Posterior cingulate gyrus (tissue), 11 donors: ENCODE results near the gene RORC.
"Not testable (repeated sequence)": the region's sequence is repeated elsewhere in the genome, so short reads cannot be mapped to it uniquely, and the experiment has no call there.

Experiments
- DNase-seq, 10 donors: peaks; one replicate each; pipeline versions ENCODE4 v3.0.0 to v3.0.0-alpha.2; 2020 to 2021; ENCODE audit warnings: mixed read lengths in 3 of 10
- intact Hi-C: fragments of 100-400 bp; cut with DNase I; formaldehyde crosslinking; loops from one replicate; pipeline ENCODE4 v1.15.1; 2023

RORC gene

DNA sequence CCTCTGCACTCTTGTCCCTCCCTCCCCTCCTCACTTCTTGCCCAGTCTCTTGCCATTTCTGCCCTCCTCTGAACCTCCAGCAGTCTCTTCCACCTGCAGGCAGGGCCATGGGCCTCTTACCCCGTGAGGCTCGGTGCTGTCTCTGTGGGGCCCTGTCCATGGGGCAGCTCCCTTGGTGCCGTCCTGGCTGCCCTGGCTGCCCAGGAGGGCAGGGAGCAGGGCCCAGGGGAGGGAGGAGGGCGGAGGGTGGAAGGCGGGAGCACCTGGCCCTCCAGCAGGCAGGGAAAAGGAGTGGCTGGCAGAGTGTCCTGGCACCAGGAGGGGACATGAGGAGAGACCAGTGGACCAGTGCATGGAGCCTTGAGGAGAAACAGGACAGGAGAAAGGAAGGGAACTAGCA lies at the start of gene RORC:
Gene RORC, minus strand, starts transcription at position 198 of the 400 bp plus-strand sequence. Its CDS starts 38 bp downstream, at position 160.
- intact Hi-C loops = loop anchor here (10.0 kb wide), 2 partner anchors 67 to 297 kb away; partner anchors contain the start of gene MRPL9
- peak in 1 of 10 donors; percentile 51 for DNase-seq

DNA sequence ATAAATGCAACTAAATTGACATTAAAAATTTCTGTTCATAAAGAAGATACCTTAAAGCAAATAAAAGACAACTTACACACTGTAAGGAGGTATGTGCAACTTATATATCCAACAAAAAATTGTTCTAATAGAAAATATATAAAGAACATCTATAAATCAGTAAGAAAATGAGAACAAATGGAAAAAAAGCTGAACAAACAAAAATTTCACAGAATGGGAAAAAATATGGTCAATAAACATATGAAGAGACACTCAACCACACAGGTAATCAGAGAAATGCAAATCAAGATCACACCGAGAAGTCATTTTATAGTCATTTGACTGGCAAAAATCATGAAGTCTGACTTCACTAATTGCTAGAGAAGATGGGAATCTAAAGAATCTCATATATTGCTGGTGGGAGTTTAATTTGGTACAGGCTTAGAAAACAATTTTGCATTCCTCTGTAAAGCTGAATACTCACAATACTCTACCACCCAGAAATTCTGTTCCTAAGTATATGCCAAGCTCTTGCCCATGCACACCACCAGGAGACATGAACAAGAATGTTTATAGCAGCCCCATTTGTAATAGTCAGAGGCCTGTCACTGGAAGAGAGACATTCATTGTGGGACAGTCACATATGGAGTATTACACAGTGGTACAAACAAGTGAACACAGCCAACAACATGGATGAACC lies 44.0 kb upstream of the RORC start:
- no peak for DNase-seq
- intact Hi-C loops = no loop called here

DNA sequence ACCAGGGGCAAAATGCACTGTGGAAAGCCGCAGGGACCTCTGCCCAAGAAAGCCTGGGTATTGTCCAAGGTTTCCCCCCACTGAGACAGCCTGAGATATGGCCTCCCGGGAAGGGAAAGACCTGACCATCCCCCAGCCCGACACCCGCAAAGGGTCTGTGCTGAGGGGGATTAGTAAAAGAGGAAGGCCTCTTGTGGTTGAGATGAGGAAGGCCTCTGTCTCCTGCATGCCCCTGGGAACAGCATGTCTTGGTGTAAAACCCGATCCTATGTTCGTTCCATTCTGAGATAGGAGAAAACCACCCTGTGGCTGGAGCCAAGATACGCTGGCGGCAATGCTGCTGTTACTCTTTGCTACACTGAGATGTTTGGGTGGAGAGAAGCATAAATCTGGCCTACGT lies 41.2 kb upstream of the RORC start:
- intact Hi-C loops = not testable (repeated sequence)

DNA sequence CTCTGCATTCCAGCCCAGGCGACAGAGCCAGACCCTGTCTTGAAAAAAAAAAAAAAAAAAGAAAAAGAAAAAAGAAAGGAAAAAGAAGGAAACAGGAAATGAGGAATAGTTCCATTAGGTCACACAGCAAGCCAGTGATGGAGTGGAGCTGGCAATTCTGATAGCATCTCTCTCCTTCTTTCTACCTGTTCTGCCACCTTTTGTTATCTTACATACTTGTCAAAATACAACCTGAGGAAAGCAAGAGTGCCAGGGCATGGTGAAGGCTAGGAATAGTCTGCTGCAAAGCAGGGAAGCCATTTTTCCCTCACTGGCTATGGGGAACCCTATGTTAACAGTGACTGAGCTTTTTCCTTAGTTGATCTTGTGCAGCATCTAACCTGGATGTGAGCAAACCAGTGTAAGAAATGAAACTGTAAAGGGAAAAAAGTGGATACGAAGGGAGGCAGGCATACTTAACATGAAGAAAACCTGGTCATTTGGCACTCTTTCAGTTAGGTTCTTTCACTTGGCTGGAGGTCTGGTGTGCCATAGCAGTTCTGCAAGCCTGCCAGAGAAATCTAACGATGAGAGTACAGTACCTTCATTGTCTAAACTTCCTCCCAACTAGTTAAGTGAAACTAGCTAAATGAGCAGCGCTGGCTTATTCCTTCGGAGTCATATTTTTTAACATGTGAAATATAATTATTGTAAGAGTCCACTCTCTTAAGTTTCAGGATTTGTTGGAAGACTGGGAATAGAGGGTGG lies 39.9 kb upstream of the RORC start:
- no peak for DNase-seq
- intact Hi-C loops = no loop called here

More for the DNA sequence above, 41.2 kb upstream of the RORC start:
- not testable (repeated sequence) for DNase-seq

DNA sequence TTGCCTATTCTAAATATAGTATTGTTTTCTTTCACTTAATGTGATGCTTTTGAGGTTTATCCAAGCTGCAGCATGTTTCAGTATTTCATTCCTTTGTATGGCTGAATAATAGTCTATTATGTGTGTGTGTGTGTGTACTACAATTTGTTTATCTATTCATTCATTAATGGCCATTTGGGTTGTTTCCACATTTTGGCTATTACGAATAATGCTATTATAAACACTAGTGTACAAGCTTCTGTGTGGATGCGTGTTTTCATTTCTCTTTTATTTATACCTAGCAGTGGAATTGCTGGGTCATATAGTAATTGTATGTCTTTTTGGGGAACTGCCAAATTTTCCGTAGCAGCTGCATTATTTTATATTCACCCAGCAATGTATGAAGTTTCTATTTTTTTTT lies 36.9 kb upstream of the RORC start:
- intact Hi-C loops = no loop called here

DNA sequence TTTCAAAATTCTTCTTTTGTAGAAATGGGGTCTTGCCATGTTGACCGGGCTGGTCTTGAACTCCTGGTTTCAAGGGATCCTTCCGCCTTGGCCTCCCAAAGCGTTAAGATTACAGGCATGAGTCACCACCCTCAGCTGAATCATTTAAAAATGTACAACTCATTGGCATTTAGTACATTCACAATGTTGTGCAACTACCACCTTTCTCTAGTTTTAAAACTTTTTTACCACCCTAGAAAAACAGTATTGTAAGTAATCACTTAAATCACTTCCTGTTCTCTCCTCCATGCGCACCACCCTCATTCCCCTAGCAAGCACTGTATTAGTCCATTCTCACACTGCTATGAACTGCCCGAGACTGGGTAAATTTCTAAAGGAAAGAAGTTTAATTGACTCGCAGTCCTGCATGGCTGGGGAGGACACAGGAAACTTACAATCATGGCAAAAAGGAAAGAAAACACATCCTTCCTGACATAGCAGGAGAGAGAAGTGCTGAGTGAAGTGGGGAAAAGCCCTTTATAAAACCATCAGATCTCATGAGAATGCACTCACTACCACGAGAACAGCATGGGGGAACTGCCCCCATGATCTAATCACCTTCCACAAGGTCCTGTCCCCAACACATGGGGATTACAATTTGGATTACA lies 36.3 kb upstream of the RORC start:
- no peak for DNase-seq
- intact Hi-C loops = no loop called here

More for the DNA sequence above, 36.9 kb upstream of the RORC start:
- DNase-seq = no peak

DNA sequence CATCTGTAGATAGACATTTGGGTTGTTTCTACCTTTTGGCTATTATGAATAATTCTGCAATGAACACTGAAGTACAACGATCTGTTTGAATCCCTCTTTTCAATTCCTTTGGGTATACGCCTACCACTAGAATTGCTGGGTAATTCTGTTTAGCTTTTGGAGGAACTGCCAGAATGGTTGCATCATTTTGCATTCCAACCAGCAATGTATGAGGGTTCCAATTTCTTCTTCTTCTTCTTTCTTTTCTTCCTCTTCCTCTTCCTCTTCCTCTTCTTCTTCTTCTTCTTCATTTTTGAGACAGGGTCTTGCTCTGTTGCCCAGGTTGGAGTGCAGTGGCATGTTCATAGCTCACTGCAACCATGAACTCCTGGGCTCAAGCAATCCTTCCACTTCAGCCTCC lies 35.7 kb upstream of the RORC start:
- no peak for DNase-seq
- intact Hi-C loops = no loop called here

DNA sequence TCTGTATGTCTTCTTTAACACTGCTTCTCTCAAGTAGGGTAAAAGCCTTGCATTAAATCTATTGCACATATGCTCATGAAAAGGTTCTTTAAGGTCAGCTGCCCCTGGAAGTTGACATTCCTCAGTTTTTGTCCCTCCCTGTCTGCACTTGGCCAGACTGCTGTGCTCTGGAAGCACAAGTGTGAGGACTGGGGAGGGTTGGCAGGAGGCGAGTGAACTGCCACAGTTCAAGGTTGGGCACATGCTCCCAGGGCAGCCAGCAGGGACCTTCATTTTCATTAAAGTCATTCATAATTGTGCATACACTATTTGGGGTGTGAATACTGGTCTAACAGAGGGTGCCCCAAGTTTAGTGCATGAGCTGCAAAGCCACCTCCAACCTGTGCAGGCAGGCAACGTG lies 32.8 kb upstream of the RORC start:
- intact Hi-C loops = no loop called here
- DNase-seq = no peak

DNA sequence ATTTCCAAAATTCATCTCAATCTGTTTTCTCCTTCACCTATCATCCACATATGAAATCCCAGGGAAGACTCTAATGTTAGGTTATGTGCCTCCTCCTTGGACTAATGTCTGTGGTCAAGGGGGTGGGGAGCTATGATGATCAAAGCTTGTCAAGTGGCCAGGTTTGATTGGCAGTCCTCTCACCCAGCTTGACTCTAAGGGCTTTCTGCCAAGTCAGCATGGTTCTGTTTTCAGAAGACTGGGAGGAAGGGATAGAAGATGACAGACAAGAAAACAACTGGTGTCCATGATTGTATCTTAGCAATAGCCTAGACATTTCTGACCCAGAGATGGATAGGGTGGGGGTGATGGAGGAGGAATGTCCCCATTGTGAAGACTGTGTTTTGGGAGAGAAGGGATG lies 31.0 kb upstream of the RORC start:
- intact Hi-C loops = no loop called here
- DNase-seq = no peak

DNA sequence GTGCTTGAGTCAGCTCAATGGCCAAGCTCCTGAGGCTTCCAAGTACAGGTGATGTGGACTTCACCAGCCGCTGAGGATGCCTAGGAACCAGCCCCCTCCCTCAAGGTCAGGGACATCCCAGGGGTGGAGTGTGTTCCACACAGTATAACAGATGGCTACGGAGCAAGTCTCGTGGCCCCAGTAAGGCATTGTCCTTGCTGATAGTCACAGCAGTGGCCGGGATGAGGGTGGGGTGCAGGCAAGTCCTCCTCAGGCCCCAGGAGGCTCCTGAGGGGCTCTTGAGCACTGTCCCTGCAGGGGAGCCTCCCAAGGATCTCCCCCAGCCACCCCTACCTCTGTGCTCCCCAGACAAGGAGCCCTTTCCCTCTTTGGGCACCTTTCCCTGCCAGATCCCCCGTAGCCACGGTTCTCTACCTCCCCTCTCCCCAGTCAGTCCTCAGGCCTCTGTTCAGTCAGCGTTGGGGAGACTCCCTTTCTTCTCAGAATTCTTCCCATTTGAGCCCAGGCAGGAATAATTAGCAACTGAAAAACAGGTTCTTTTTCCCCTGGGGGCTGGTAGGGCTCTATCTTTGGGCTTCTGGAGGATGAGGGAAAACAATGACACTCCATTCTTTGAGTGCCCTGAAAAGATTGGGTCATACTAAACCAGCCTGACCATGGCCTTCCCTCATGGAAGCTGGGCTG lies 29.0 kb upstream of the RORC start:
- no peak for DNase-seq
- intact Hi-C loops = no loop called here

DNA sequence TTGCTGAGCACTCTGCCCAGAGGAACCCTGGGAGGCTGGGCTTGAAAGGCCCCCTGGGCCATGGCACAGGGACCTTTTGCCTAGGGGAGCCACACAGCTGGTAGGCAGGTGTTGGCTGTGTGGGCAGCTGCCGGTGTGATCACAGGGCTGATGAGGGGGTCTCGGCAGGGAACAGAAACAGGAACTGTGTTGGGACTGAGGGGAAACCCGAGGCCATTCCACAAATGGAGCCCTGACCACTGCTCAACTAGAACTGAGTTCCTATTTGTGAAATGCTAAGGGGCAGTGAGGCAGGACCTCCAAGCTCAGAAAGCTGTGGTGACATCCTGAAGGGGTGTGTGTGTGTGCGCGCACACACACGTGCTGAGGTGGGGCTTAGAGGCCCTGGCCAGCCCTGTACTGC lies 28.3 kb upstream of the RORC start:
- peak in 1 of 10 donors; percentile 55 for DNase-seq
- intact Hi-C loops = no loop called here

DNA sequence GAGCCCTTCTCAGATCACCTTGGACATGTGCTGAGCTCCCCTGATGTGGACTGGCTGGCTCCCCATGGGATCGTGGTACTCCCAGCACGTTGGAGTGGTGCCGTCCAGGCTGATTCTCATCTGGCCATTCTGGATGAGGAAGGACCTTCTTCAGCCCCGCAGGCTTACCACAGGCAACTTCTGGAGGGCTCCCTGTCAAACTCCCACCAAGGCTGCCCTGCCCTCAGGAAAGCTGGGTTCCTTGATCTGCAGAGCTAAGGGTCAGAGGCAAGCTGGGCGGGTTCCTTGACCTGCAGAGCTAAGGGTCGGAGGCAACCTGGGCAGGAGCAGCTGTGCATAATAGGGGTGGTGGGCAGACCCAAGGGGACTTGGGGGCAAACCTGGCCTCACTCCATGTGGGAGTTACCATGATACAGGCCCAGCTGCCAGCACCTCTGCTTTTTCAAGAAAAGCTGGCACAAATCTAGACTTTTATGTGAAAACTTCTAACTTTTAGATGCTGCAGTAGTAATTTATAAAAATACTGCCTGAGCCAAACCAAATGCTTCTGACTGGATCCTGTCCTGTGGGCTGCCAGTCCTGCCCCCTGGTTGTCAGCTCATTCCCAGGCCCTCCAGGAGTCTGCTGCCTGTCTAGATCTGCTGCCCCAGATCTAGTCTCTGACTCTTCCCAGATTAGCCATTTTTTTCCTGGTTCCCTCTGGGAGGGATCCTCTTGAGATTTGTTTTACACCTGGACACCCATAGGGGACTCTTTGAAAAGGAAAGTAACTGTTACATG lies 27.5 kb upstream of the RORC start:
- intact Hi-C loops = no loop called here
- DNase-seq = peak in 1 of 10 donors; percentile 48

DNA sequence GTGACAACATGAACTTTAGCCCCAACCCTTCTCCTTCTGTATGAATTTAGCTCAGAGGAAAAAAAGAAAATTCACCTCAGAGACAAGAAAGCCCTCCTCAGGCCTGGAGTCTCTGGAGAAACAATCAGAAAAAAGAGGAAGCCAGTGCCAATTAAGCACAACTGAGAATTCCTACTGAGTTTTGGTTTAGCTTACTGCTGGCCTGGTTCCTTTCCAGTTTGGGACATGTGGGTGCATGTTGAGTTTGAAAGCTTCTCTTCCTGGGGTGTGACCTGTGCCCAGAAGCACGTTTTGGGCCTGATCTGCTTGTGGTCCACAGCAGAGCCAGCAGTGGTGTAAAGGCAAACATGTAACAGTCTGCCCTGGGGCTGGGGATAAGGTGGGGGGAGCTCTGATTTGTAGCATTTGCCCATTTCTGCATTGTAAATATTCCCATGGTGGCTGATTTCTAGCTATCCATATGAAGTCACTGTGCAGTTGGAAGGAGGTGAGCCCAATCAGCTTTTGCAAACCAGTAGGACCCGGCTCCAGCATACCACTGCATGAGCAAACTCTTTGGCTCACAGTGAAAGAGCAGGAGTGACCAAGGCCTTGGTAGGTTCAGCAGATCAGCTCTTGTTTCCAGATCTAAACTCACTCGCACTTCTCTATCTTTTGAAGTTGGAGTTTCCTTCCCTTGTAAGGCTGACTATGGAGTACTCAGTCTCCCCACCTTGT lies 26.6 kb upstream of the RORC start:
- intact Hi-C loops = no loop called here
- DNase-seq = no peak

DNA sequence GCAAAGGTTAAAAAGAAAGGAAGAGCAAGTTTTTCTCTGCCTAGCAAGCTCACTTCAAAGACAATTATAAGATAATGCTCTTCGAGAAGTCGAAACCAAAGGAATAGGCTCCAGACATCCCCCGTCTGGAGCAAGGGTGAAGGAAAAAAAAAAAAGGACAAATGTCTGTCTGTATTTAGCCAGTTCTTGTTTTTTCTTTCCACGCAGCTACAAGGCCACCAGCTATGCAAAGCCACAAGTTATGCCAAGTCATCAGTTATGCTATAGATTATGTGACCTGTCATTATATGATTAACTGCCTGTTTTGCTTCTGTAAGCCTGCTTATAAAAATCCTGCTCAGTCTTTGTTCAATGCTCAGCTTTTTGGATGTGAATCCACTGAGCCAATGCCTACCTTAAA lies 24.3 kb upstream of the RORC start:
- intact Hi-C loops = no loop called here
- no peak for DNase-seq

DNA sequence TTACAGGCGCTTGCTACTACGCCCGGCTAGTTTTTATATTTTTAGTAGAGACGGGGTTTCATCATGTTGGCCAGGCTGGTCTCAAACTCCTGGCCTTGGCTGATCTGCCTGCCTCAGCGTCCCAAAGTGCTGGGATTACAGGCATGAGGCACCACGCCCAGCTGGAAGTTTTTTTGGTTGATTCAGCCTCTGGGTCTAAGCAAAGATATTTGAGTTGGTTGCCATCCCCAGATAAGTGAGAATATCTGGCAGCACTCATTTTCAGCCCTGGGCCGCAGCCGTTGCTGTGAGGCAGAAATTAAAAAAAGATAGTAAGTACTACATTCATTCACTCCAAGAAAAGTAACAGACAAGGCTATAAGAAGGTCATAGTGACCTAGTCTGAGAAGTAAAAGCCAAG lies 23.9 kb upstream of the RORC start:
- DNase-seq, intact Hi-C loops: not testable (repeated sequence)

DNA sequence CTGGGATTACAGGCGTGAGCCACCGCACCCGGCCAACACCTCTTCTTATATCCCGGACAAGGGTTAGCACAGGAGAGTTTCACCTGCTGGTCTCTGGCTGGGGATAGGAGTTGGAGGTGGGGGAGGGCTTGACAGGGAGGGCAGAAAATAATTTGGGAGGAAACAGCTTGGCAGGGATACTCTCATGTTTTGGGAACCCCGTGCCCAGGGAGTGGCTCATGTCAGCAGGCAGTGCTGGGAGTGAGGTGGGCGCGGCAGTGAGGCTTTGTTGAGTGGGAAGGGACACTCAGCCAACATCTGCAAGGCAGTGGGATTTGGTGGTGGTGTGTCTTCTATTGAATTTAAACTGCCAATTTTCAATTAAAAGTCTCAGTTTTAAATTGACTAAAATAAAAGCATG lies 23.1 kb upstream of the RORC start:
- intact Hi-C loops = no loop called here
- peak in 1 of 10 donors; percentile 48 for DNase-seq

DNA sequence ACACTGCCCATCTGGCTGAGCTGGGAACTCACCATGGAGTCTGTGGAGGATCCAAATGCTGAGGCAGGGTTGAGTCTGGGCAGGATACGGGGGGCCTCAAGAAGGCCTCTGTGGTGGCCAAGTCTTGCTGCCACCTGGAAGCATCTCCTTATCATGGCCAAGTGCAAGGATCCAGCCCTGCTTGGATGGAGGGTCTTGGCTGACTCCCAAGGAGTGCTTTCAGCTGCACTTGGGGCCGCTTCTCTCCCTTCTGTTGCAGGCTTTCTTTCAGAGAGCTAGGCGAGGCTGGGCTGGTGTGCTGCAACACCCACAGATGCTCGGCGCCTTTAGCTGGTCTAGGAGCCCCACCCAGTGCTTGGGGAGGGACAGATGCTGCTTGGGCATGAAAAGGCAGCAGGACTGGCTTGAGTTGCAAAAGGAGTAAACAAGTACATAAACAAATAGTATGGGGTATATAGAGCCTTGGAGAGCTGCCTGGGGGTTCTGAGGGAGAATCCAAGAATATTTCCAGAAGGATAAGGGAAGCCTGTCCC lies 21.9 kb upstream of the RORC start, which contains the start of gene THEM5:
Gene THEM5, minus strand, starts transcription at position 302 of the 533 bp plus-strand sequence. Its CDS starts 147 bp downstream, at position 155.
- peak in 1 of 10 donors; percentile 52 for DNase-seq

DNA sequence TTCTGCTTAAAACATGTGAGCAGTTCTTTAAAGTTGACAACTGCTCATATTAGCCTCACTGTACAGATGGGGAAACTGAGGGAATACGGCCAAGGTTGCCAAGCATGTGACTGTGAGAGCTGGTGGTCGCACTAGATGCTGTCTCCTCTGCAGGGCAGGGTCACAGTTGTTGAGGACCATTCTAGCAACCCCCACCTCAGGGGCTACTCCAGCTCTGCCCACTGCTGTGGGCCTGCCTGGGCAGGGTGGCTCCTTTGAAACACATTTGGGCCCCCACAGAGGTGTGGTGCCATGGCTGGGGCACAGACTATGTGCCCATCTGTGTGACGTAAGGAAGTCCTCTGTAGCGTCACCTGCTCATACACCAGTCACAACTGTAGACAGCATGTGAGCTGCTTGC lies 21.1 kb upstream of the RORC start:
- intact Hi-C loops = no loop called here
- DNase-seq = peak in 1 of 10 donors; percentile 53

More for the DNA sequence above, 21.9 kb upstream of the RORC start, which contains the start of gene THEM5:
- intact Hi-C loops = no loop called here

DNA sequence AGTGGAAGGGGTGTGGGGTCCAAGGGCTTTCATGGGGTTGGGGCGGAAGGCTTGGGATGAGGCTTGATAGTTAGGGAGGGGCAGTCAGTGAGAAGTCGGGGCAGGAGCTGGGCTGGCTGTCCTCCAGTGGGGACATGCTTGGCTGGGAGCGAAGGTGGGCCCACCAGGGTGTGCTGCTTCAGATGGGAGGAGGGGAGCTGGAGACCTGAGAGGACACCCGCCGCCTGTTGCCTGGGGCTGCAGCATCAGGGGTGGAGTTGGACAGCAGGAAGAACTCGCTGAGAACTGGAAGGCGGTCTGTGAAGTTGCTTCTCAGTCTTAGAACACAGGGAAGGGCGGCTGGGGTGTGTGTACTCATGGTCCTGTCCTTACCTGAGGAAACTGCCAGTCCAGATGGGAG lies 20.3 kb upstream of the RORC start:
- peak in 1 of 10 donors; percentile 69 for DNase-seq
- intact Hi-C loops = no loop called here
